Neural cell (in vitro differentiated cells): ENCODE results near the gene FAM177B. TPM values are rescaled to one million over a fixed set of nuclear protein-coding genes. Genes with fewer than 3 reads are reported as not detected.
"Not testable (repeated sequence)": the region's sequence is repeated elsewhere in the genome, so short reads cannot be mapped to it uniquely, and the experiment has no call there.

Experiments
- H2AFZ ChIP-seq: fragments of 200-600, 300-800 bp; sonication (generic), shearing (Covaris generic); 2 replicates; pipeline ENCODE4 v1.6.0; 2014; ENCODE audit warnings: low read depth, mild to moderate bottlenecking, antibody characterized with exemption, low read length, moderate library complexity
- H3F3A ChIP-seq: fragments of 200-600 bp; shearing (Covaris generic); 2 replicates; pipeline ENCODE4 v1.6.1; 2016; ENCODE audit warnings: mild to moderate bottlenecking, moderate library complexity, mixed read lengths, antibody characterized with exemption, low read length; ENCODE audit not compliant: insufficient read depth, poor library complexity, severe bottlenecking
- H3K27ac ChIP-seq: fragments of 200-600, 300-800 bp; sonication (generic), shearing (Covaris generic); 2 replicates; pipeline ENCODE4 v1.5.1; 2014; ENCODE audit warnings: mild to moderate bottlenecking, low read length, moderate library complexity
- H3K27me3 ChIP-seq: fragments of 300-800, 200-600 bp; sonication (generic), shearing (Covaris generic); 2 replicates; pipeline ENCODE4 v1.6.0; 2014; ENCODE audit warnings: mild to moderate bottlenecking, low read depth, low read length, moderate library complexity; ENCODE audit not compliant: insufficient read depth
- H3K36me3 ChIP-seq: fragments of 300-800, 200-600 bp; sonication (generic), shearing (Covaris generic); 2 replicates; pipeline ENCODE4 v1.5.1; 2014; ENCODE audit warnings: mild to moderate bottlenecking, antibody characterized with exemption, low read length, moderate library complexity; ENCODE audit not compliant: insufficient read depth
- H3K4me2 ChIP-seq: fragments of 300-800, 200-600 bp; sonication (generic), shearing (Covaris generic); 2 replicates; pipeline ENCODE4 v1.6.0; 2014; ENCODE audit warnings: mild to moderate bottlenecking, low read length
- H3K4me3 ChIP-seq: fragments of 300-800, 200-600 bp; sonication (generic), shearing (Covaris generic); 2 replicates; pipeline ENCODE4 v1.5.1; 2014; ENCODE audit warnings: mild to moderate bottlenecking, low read length, moderate library complexity
- H3K79me2 ChIP-seq: fragments of 200-600 bp; shearing (Covaris generic); replicated peaks from 2 replicates; pipeline ENCODE4 v1.6.0; 2014; ENCODE audit warnings: mild to moderate bottlenecking, low read length, moderate library complexity; ENCODE audit not compliant: insufficient read depth
- H3K9ac ChIP-seq: fragments of 300-800, 200-600 bp; sonication (generic), shearing (Covaris generic); 2 replicates; pipeline ENCODE4 v1.6.1; 2016; ENCODE audit warnings: mild to moderate bottlenecking, low read length, mixed read lengths
- H3K9me2 ChIP-seq: fragments of 200-600 bp; shearing (Covaris generic); 2 replicates; pipeline ENCODE4 v1.6.1; 2016; ENCODE audit warnings: mild to moderate bottlenecking, low read length, mixed read lengths; ENCODE audit not compliant: insufficient read depth
- H3K9me3 ChIP-seq: fragments of 200-600, 300-800 bp; sonication (generic), shearing (Covaris generic); 2 replicates; pipeline ENCODE4 v1.6.1; 2016; ENCODE audit warnings: mild to moderate bottlenecking, mixed run types, low read length, moderate library complexity, mixed read lengths
- H4K20me1 ChIP-seq: fragments of 200-600 bp; shearing (Covaris generic); 2 replicates; pipeline ENCODE4 v1.6.1; 2016; ENCODE audit warnings: mild to moderate bottlenecking, mixed run types; ENCODE audit not compliant: insufficient read depth
- EP300 ChIP-seq: fragments of 450-650 bp; conservative IDR thresholded peaks from 2 replicates; pipeline ENCODE4 v1.6.1; 2014; ENCODE audit warnings: antibody characterized with exemption, mild to moderate bottlenecking, moderate library complexity; ENCODE audit not compliant: poor library complexity, severe bottlenecking
- EZH2 ChIP-seq: fragments of 200-600, 300-800 bp; shearing (Covaris generic), sonication (generic); IDR thresholded peaks from 2 replicates; pipeline ENCODE4 v1.6.1; 2014; ENCODE audit warnings: antibody characterized with exemption, low read length, borderline replicate concordance, mild to moderate bottlenecking; ENCODE audit not compliant: insufficient read depth, poor library complexity, severe bottlenecking
- MXI1 ChIP-seq: fragments of 450-650 bp; conservative IDR thresholded peaks from 2 replicates; pipeline ENCODE4 v1.6.1; 2014; ENCODE audit warnings: antibody characterized with exemption, mild to moderate bottlenecking; ENCODE audit not compliant: poor library complexity, severe bottlenecking
- POLR2AphosphoS5 ChIP-seq: IDR thresholded peaks from 2 replicates; pipeline ENCODE4 v1.6.1; 2012
- RAD21 ChIP-seq: fragments of 450-650 bp; conservative IDR thresholded peaks from 2 replicates; pipeline ENCODE4 v1.6.1; 2014; ENCODE audit warnings: antibody characterized with exemption, mild to moderate bottlenecking, moderate library complexity
- SMC3 ChIP-seq: fragments of 450-650 bp; conservative IDR thresholded peaks from 2 replicates; pipeline ENCODE4 v1.6.1; 2014; ENCODE audit warnings: antibody characterized with exemption, mild to moderate bottlenecking, moderate library complexity; ENCODE audit not compliant: poor library complexity
- TAF1 ChIP-seq: IDR thresholded peaks from 2 replicates; pipeline ENCODE4 v1.6.1; 2012; ENCODE audit warnings: low read depth
- polyA plus RNA-seq: library from polyadenylated mRNA; depleted of rRNA; stranded (reverse); fragments of >200 nt; gene quantifications from 2 replicates; pipeline ENCODE4 v1.2.3, GENCODE V29; 2014
- TF ChIP-seq, protein P1 (sequence below): fragments of 450-650 bp; IDR thresholded peaks from 2 replicates; pipeline ENCODE4 v1.5.1; 2014; ENCODE audit warnings: antibody characterized with exemption, mild to moderate bottlenecking, moderate library complexity; ENCODE audit not compliant: poor library complexity, severe bottlenecking
- TF ChIP-seq, protein P2 (sequence below): IDR thresholded peaks from 2 replicates; pipeline ENCODE4 v1.6.1; 2012; ENCODE audit warnings: borderline replicate concordance

Gene FAM177B
- polyA plus RNA-seq, 1 donor from 2014 or later, result not detected

DNA sequence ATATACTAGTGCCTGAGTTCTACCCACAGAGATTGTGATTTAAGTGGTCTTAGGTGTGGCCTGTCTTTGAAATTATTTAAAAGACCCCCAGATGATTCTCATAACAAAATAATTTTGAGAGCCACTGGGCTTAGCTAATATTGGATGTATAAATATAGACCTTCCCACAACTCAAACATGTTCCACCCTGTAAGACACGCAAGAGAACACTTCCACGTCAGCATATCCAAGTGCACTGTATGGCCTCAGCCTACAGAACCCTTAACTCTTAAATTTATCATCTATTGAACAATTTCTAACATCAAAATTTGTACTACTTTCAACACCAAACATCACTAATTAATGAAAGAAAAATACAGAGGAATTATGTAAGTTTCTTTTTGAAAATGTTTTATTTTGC is 2.5 kb downstream of the FAM177B start:
- no peak overlapping the region for H3K27ac ChIP-seq
- no peak for TF ChIP-seq TAF1
- no peak for TF ChIP-seq EP300
- TF ChIP-seq, protein P1, sequence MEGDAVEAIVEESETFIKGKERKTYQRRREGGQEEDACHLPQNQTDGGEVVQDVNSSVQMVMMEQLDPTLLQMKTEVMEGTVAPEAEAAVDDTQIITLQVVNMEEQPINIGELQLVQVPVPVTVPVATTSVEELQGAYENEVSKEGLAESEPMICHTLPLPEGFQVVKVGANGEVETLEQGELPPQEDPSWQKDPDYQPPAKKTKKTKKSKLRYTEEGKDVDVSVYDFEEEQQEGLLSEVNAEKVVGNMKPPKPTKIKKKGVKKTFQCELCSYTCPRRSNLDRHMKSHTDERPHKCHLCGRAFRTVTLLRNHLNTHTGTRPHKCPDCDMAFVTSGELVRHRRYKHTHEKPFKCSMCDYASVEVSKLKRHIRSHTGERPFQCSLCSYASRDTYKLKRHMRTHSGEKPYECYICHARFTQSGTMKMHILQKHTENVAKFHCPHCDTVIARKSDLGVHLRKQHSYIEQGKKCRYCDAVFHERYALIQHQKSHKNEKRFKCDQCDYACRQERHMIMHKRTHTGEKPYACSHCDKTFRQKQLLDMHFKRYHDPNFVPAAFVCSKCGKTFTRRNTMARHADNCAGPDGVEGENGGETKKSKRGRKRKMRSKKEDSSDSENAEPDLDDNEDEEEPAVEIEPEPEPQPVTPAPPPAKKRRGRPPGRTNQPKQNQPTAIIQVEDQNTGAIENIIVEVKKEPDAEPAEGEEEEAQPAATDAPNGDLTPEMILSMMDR, result no peak
- no peak for TF ChIP-seq RAD21
- TF ChIP-seq, protein P2, sequence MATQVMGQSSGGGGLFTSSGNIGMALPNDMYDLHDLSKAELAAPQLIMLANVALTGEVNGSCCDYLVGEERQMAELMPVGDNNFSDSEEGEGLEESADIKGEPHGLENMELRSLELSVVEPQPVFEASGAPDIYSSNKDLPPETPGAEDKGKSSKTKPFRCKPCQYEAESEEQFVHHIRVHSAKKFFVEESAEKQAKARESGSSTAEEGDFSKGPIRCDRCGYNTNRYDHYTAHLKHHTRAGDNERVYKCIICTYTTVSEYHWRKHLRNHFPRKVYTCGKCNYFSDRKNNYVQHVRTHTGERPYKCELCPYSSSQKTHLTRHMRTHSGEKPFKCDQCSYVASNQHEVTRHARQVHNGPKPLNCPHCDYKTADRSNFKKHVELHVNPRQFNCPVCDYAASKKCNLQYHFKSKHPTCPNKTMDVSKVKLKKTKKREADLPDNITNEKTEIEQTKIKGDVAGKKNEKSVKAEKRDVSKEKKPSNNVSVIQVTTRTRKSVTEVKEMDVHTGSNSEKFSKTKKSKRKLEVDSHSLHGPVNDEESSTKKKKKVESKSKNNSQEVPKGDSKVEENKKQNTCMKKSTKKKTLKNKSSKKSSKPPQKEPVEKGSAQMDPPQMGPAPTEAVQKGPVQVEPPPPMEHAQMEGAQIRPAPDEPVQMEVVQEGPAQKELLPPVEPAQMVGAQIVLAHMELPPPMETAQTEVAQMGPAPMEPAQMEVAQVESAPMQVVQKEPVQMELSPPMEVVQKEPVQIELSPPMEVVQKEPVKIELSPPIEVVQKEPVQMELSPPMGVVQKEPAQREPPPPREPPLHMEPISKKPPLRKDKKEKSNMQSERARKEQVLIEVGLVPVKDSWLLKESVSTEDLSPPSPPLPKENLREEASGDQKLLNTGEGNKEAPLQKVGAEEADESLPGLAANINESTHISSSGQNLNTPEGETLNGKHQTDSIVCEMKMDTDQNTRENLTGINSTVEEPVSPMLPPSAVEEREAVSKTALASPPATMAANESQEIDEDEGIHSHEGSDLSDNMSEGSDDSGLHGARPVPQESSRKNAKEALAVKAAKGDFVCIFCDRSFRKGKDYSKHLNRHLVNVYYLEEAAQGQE, result no peak
- no peak for TF ChIP-seq POLR2AphosphoS5
- TF ChIP-seq MXI1, result no peak
- TF ChIP-seq SMC3, result no peak
- TF ChIP-seq EZH2, result no peak
- H3K36me3 ChIP-seq, result no peaks in the 10 kb centered on the region
- H3K79me2 ChIP-seq, result no peaks in the 10 kb centered on the region
- no peaks in the 10 kb centered on the region for H3F3A ChIP-seq
- H3K9me3 ChIP-seq, result no peaks in the 10 kb centered on the region
- H2AFZ ChIP-seq, result no peak overlapping the region
- H3K9me2 ChIP-seq, result no peaks in the 10 kb centered on the region
- no peaks in the 10 kb centered on the region for H4K20me1 ChIP-seq
- no peak overlapping the region for H3K9ac ChIP-seq
- H3K27me3 ChIP-seq, result no peaks in the 10 kb centered on the region
- no peak overlapping the region for H3K4me2 ChIP-seq
- no peak overlapping the region for H3K4me3 ChIP-seq

DNA sequence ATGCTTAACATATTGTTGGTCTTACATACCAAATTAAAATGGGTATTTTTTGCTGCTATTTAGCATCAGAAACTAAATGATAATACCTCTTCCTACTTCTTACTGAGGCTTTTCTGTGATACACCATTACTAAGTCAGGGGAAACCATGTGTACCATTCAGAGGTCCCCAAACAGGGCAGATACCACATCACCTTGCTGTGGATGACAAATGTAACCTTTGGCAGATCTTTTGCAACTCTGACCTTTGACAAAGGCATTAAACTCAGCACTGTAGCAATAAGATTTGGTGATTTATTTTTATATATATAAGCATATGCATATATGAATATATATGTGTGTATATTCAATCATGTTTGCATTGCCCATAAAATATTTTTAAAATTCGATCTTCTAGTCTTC is 2.9 kb downstream of the FAM177B start:
- no peak overlapping the region for H2AFZ ChIP-seq
- TF ChIP-seq TAF1, result no peak
- no peak for TF ChIP-seq RAD21
- TF ChIP-seq EP300, result no peak
- TF ChIP-seq EZH2, result no peak
- TF ChIP-seq SMC3, result no peak
- TF ChIP-seq, protein P1, result no peak
- no peak for TF ChIP-seq MXI1
- no peak for TF ChIP-seq POLR2AphosphoS5
- TF ChIP-seq, protein P2, result no peak
- H3K27ac ChIP-seq, result no peak overlapping the region

DNA sequence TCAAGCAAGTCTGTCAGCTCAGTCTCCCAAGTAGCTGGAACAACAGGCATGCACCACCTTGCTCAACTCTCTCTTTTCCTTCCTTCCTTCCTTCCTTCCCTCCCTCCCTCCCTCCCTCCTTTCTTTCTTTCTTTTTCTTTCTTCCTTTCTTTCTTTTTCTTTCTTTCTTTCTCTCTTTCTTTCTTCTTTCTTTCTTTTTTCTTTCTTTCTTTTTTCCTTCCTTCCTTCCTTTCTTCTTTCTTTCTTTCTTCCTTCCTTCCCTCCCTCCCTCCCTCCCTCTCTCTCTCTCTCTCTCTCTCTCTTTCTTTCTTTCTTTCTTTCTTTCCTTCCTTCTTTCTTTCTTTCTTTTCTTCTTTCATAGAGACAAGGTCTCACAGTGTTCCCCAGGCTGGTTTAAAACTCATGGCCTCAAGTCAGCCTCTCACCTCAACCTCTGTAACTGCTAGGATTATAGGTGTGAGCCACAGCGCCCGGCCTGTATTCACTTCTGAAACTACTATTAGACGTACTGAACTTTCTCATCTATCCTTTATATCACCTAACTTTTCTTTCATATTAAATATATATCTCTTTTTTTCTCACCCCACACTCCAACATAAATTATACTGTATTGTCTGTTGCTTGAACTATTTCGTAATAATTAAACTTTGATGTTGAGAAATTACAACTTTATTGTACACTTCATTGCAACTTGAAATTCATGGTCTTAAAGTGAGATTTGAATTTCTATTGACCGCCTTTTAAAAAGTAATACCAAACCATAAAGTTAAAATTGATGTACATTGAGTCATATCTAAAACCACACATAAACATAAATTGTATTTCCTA is 4.8 kb downstream of the FAM177B start:
- H3K27ac ChIP-seq, H3F3A ChIP-seq, H3K27me3 ChIP-seq, H3K4me3 ChIP-seq, H3K36me3 ChIP-seq, H3K4me2 ChIP-seq, H4K20me1 ChIP-seq, H3K9ac ChIP-seq, H3K9me2 ChIP-seq, H3K9me3 ChIP-seq, H2AFZ ChIP-seq, H3K79me2 ChIP-seq: not testable (repeated sequence)

More for the DNA sequence above, 2.9 kb downstream of the FAM177B start:
- Histone ChIP-seq H3K9me2 (no peaks in the 10 kb centered on the region), H3F3A (no peaks in the 10 kb centered on the region), H3K27me3 (no peaks in the 10 kb centered on the region), H3K9me3 (no peaks in the 10 kb centered on the region), H3K4me2 (no peak overlapping the region), H4K20me1 (no peaks in the 10 kb centered on the region), H3K36me3 (no peaks in the 10 kb centered on the region), H3K9ac (no peak overlapping the region), H3K79me2 (no peaks in the 10 kb centered on the region), H3K4me3 (no peak overlapping the region)
